Peyer's patch (tissue), 4 donors: ENCODE data around the gene DNAH6. TPM values are rescaled to one million over a fixed set of nuclear protein-coding genes. Genes with fewer than 3 reads are reported as not detected.

Experiments used
- DNase-seq, 3 donors: peaks; one replicate each; pipeline ENCODE4 v3.0.0-alpha.2; 2017 to 2019
- H3K27ac ChIP-seq, 4 donors: fragments of 200-600 bp; sonication (generic); one replicate each; pipeline ENCODE4 v1.5.1; 2016 to 2019
- H3K27me3 ChIP-seq, 2 donors: fragments of 200-600 bp; sonication (generic); one replicate each; pipeline ENCODE4 v1.5.1; 2019
- H3K36me3 ChIP-seq, 3 donors: fragments of 200-600 bp; sonication (generic); one replicate each; pipeline ENCODE4 v1.5.1; 2016 to 2019
- H3K4me1 ChIP-seq, 4 donors: fragments of 200-600 bp; sonication (generic); one replicate each; pipeline ENCODE4 v1.5.1; 2016 to 2019
- H3K4me3 ChIP-seq, 4 donors: fragments of 200-600 bp; sonication (generic); 1 replicate in 3 of 4; 2 replicates in 1 of 4; pipeline ENCODE4 v1.5.1; 2016 to 2019; ENCODE audit warnings: mild to moderate bottlenecking in 1 of 4
- H3K9me3 ChIP-seq, 4 donors: fragments of 200-600 bp; sonication (generic); one replicate each; pipeline ENCODE4 v1.5.1; 2016 to 2019; ENCODE audit warnings: mild to moderate bottlenecking in 1 of 4
- CTCF ChIP-seq, 6 experiments: fragments of 450-650 bp in 4 of 6; fragments of 200-600 bp in 2 of 6; sonication (generic) in 1 of 6; IDR thresholded peaks; one replicate each; pipeline ENCODE4 v1.5.1; 2017 to 2019; ENCODE audit warnings: antibody characterized with exemption in 6 of 6, mild to moderate bottlenecking in 3 of 6, moderate library complexity in 1 of 6
- POLR2A ChIP-seq, 2 donors: fragments of 450-650 bp; IDR thresholded peaks; one replicate each; pipeline ENCODE4 v1.5.1; 2017; ENCODE audit warnings: antibody characterized with exemption in 2 of 2, mild to moderate bottlenecking in 2 of 2, moderate library complexity in 2 of 2
- total RNA-seq, 4 donors: library from RNA; depleted of rRNA; stranded (reverse); fragments of >200 nt; gene quantifications; one replicate each; pipeline ENCODE4 v1.1.0, GENCODE V29; 2016

The DNAH6 gene
- total RNA-seq, 4 donors from 2014 or later, result under 0.01 to 4.2 (median 1.3) TPM

- Histone ChIP-seq H3K27me3 (no peaks in the 10 kb centered on the region), H3K27ac (no peak overlapping the region), H3K9me3 (no peaks in the 10 kb centered on the region), H3K4me3 (no peak overlapping the region), H3K36me3 (no peaks in the 10 kb centered on the region), H3K4me1 (no peaks in the 10 kb centered on the region)
- no peak for DNase-seq
- TF ChIP-seq POLR2A (IDR thresholded peaks at IDR 0.05), result no peak
- TF ChIP-seq CTCF (IDR thresholded peaks at IDR 0.05), result no peak
Observed at GRCh38 chr2:84674586-84674985, 158.3 kb downstream of the DNAH6 start.

DNA sequence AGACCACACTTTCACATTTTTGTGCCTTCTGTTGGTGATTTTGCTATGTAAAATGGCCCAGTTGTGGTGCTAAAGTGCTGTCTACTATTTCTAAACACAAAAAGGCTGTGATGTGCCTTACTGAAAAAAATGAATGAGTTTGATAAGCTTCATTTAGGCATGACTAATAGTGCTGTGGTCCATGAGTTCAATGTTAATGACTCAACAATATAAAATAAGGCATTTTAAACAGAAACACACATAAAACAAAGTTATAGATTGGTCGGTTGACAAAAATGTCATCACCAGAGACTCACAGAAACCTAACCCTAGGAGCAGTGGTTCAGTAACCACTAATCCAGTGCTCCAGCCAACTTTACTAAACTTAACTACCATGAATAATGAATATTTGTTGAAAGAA, 160.0 kb downstream of the DNAH6 start:
- Histone ChIP-seq H3K4me1 (no peaks in the 10 kb centered on the region), H3K4me3 (no peak overlapping the region), H3K36me3 (no peaks in the 10 kb centered on the region), H3K27me3 (no peaks in the 10 kb centered on the region), H3K9me3 (no peaks in the 10 kb centered on the region), H3K27ac (no peak overlapping the region)
- no peak for DNase-seq
- TF ChIP-seq POLR2A (IDR thresholded peaks at IDR 0.05), result no peak
- no peak for TF ChIP-seq CTCF (IDR thresholded peaks at IDR 0.05)

GRCh38 chr2:84678214-84678613, 161.9 kb downstream of the DNAH6 start:
- no peaks in the 10 kb centered on the region for H3K36me3 ChIP-seq
- H3K4me1 ChIP-seq, result no peaks in the 10 kb centered on the region
- no peaks in the 10 kb centered on the region for H3K9me3 ChIP-seq
- no peak for TF ChIP-seq POLR2A (IDR thresholded peaks at IDR 0.05)
- no peak for TF ChIP-seq CTCF (IDR thresholded peaks at IDR 0.05)
- H3K4me3 ChIP-seq, result no peak overlapping the region
- H3K27ac ChIP-seq, result no peak overlapping the region
- H3K27me3 ChIP-seq, result no peaks in the 10 kb centered on the region
- no peak for DNase-seq

GRCh38 chr2:84686783-84687476, 170.6 kb downstream of the DNAH6 start:
- no peak overlapping the region for H3K4me3 ChIP-seq
- DNase-seq, result no peak
- no peaks in the 10 kb centered on the region for H3K27me3 ChIP-seq
- H3K9me3 ChIP-seq, result no peaks in the 10 kb centered on the region
- H3K27ac ChIP-seq, result no peak overlapping the region
- H3K4me1 ChIP-seq, result peaks cover 0 to 6% (median 2%) of the 10 kb centered on the region in 4 donors
- TF ChIP-seq POLR2A (IDR thresholded peaks at IDR 0.05) (no peak), CTCF (IDR thresholded peaks at IDR 0.05) (no peak)
- no peaks in the 10 kb centered on the region for H3K36me3 ChIP-seq

- Histone ChIP-seq H3K4me3 (no peak overlapping the region), H3K4me1 (peaks cover 0 to 6% (median 2%) of the 10 kb centered on the region in 4 donors), H3K27me3 (no peaks in the 10 kb centered on the region), H3K9me3 (no peaks in the 10 kb centered on the region), H3K27ac (no peak overlapping the region), H3K36me3 (no peaks in the 10 kb centered on the region)
- TF ChIP-seq POLR2A (IDR thresholded peaks at IDR 0.05) (no peak), CTCF (IDR thresholded peaks at IDR 0.05) (no peak)
- DNase-seq, result no peak
Observed at GRCh38 chr2:84687498-84688149, 171.3 kb downstream of the DNAH6 start.
